ENCODE data around the gene TDRD15. TPM values are rescaled to one million over a fixed set of nuclear protein-coding genes. Genes with fewer than 3 reads are reported as not detected.

TDRD15 gene
- total and polyA plus RNA-seq, 2 experiments from 2014 or later: 0.07 TPM; not detected in 1

DNA sequence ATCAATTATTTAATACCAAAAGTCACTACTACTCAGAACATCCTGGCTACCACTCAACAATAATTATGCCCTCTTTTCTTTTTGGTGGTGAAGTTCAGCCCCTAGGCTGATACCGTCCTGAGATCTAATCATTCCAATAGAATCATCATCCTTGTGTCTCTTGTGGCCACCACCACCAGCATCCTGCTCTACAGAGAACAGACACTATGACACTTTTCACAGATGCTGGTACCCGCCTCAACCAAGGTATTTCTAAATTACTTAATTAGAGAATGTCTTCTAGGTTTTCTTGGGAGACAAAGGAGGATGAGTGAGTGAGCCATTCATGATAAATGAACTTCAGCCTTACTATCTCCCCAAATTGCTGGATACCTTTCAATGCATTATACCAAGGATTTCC is 60.0 kb downstream of the TDRD15 start:
- H3K4me1 ChIP-seq (ENCODE audit: insufficient read depth): no peaks in the 10 kb centered on the region

DNA sequence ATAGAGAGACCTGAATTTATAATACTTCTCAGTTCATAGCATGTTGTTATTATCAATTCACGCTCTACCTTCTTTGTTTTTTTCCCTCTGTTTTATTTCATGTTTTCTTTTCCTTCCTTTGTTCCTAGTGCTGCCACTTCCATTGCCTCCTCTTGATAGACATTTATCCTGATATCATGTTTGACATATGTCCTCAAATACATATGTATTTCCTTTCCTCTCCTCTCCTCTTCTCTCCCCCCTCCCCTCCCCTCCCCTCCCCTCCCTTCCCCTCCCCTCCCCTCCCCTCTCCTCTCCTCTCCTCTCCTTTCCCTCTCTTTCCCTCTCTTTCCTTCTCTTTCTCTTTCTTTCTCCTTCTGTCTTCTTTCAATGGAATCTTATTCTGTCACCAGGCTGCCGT is 67.8 kb downstream of the TDRD15 start:
- no peak overlapping the region for H2AFZ ChIP-seq
- H3K4me1 ChIP-seq (ENCODE audit: insufficient read depth): no peaks in the 10 kb centered on the region
- H3K79me2 ChIP-seq: no peaks in the 10 kb centered on the region
- WGBS (ENCODE audit: low lambda C conversion rate, missing lambda C conversion rate): 93% methylated on average over 2 of the region's 2 CpGs
- TF ChIP-seq EZH2 (IDR thresholded peaks at IDR 0.05; ENCODE audit: borderline replicate concordance): no peak
- TF ChIP-seq EZH2phosphoT487 (IDR thresholded peaks at IDR 0.05; ENCODE audit: low read depth, severe bottlenecking, unreplicated experiment): no peak
- TF ChIP-seq, protein P1, sequence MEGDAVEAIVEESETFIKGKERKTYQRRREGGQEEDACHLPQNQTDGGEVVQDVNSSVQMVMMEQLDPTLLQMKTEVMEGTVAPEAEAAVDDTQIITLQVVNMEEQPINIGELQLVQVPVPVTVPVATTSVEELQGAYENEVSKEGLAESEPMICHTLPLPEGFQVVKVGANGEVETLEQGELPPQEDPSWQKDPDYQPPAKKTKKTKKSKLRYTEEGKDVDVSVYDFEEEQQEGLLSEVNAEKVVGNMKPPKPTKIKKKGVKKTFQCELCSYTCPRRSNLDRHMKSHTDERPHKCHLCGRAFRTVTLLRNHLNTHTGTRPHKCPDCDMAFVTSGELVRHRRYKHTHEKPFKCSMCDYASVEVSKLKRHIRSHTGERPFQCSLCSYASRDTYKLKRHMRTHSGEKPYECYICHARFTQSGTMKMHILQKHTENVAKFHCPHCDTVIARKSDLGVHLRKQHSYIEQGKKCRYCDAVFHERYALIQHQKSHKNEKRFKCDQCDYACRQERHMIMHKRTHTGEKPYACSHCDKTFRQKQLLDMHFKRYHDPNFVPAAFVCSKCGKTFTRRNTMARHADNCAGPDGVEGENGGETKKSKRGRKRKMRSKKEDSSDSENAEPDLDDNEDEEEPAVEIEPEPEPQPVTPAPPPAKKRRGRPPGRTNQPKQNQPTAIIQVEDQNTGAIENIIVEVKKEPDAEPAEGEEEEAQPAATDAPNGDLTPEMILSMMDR (IDR thresholded peaks at IDR 0.05; ENCODE audit: poor library complexity): no peak
- H3K4me3 ChIP-seq: no peak overlapping the region
- no peak overlapping the region for H3K4me2 ChIP-seq
- no peak for DNase-seq (ENCODE audit: low spot score)
- H4K20me1 ChIP-seq (ENCODE audit: insufficient read depth, poor library complexity, severe bottlenecking): no peaks in the 10 kb centered on the region
- no peaks in the 10 kb centered on the region for H3K9me3 ChIP-seq (ENCODE audit: low read depth)
- no peaks in the 10 kb centered on the region for H3K9me2 ChIP-seq (replicated peaks; ENCODE audit: insufficient read depth)
- no peaks in the 10 kb centered on the region for H3K27me3 ChIP-seq
- no peaks in the 10 kb centered on the region for H3K36me3 ChIP-seq (replicated peaks; ENCODE audit: insufficient read depth, low read depth)
- H3K27ac ChIP-seq: no peak overlapping the region

More for the DNA sequence above, 60.0 kb downstream of the TDRD15 start:
- 97% methylated on average over 2 of the region's 2 CpGs for WGBS (ENCODE audit: low lambda C conversion rate, missing lambda C conversion rate)
- Histone ChIP-seq H3K79me2 (no peaks in the 10 kb centered on the region), H3K4me2 (no peak overlapping the region), H3K4me3 (no peak overlapping the region), H3K27me3 (peaks cover 3% of the 10 kb centered on the region), H2AFZ (no peak overlapping the region), H3K9me2 (replicated peaks; ENCODE audit: insufficient read depth) (no peaks in the 10 kb centered on the region), H3K9me3 (ENCODE audit: low read depth) (no peaks in the 10 kb centered on the region), H4K20me1 (ENCODE audit: insufficient read depth, poor library complexity, severe bottlenecking) (no peaks in the 10 kb centered on the region), H3K36me3 (replicated peaks; ENCODE audit: insufficient read depth, low read depth) (no peaks in the 10 kb centered on the region), H3K27ac (no peak overlapping the region)
- no peak for TF ChIP-seq EZH2phosphoT487 (IDR thresholded peaks at IDR 0.05; ENCODE audit: low read depth, severe bottlenecking, unreplicated experiment)
- TF ChIP-seq, protein P1 (IDR thresholded peaks at IDR 0.05; ENCODE audit: poor library complexity): no peak
- no peak for TF ChIP-seq EZH2 (IDR thresholded peaks at IDR 0.05; ENCODE audit: borderline replicate concordance)
- DNase-seq (ENCODE audit: low spot score): no peak

Other genes starting within 250 kb of the TDRD15 start
- 804 and 814 TPM in 2 replicates for gene APOB, start 79.9 kb upstream of the TDRD15 start, total RNA-seq
- gene APOB, start 79.9 kb upstream of the TDRD15 start, polyA plus RNA-seq: 123 and 184 TPM in 2 replicates